Measurements from ENCODE around the gene IFT57. TPM values are rescaled to one million over a fixed set of nuclear protein-coding genes. Genes with fewer than 3 reads are reported as not detected.

IFT57 gene
- total and polyA plus RNA-seq, 9 of the 15 experiments (the other 6 are each of a cell fraction or from before 2014, with no cell fraction given): 1.5 to 20.1 (median 9.9) TPM

- Histone ChIP-seq H3K4me3 (no peak overlapping the region), H3K79me2 (ENCODE audit: control insufficient read depth, insufficient read depth, low read length) (no peaks in the 10 kb centered on the region), H3K36me3 (ENCODE audit: control insufficient read depth, insufficient read depth, low read length) (no peaks in the 10 kb centered on the region), H3K9me3 (replicated peaks; ENCODE audit: control insufficient read depth, insufficient read depth, low read depth, low read length) (no peaks in the 10 kb centered on the region), H2AFZ (ENCODE audit: low read depth, low read length) (no peak overlapping the region), H3K4me1 (replicated peaks in 1 of 2; ENCODE audit: control insufficient read depth in 2 of 2, insufficient read depth in 2 of 2, low read length in 2 of 2) (no peaks in the 10 kb centered on the region), H4K20me1 (replicated peaks; ENCODE audit: control insufficient read depth, insufficient read depth, low read length) (no peaks in the 10 kb centered on the region), H3K9ac (ENCODE audit: insufficient read depth in 1 of 2, low read depth in 2 of 2, low read length in 2 of 2) (no peak overlapping the region), H3K9me1 (ENCODE audit: control insufficient read depth, insufficient read depth, low read length) (no peaks in the 10 kb centered on the region), H3K27me3 (ENCODE audit: control insufficient read depth in 2 of 2, insufficient read depth in 2 of 2, low read length in 2 of 2) (no peaks in the 10 kb centered on the region), H3K27ac (ENCODE audit: extremely low read depth, low read depth, low read length) (no peak overlapping the region), H3K4me2 (ENCODE audit: insufficient read depth, low read length) (no peak overlapping the region)
- in situ Hi-C loops (cut with MboI) (no loop called here), intact Hi-C loops (cut with micrococcal nuclease) (no loop called here)
- WGBS (ENCODE audit: insufficient coverage, low coverage, missing lambda C conversion rate): 77% methylated on average over 1 of the region's 1 CpG
- TF ChIP-seq TSC22D4 (tag; IDR thresholded peaks at IDR 0.05): no peak
- no peak for TF ChIP-seq HMG20B (CRISPR knock-in tag; IDR thresholded peaks at IDR 0.05)
- no peak for TF ChIP-seq FOXM1 (IDR thresholded peaks at IDR 0.05; ENCODE audit: low read depth)
- no peak for TF ChIP-seq FOXM1 (CRISPR knock-in tag; IDR thresholded peaks at IDR 0.05; ENCODE audit: low read depth)
- TF ChIP-seq SNAPC5 (CRISPR knock-in tag; IDR thresholded peaks at IDR 0.05): no peak
- no peak for TF ChIP-seq PHTF2 (CRISPR knock-in tag; IDR thresholded peaks at IDR 0.05)
- TF ChIP-seq BRF2 (IDR thresholded peaks at IDR 0.05; ENCODE audit: borderline replicate concordance, insufficient read depth, insufficient read length): no peak
- TF ChIP-seq ZNF583 (CRISPR knock-in tag; IDR thresholded peaks at IDR 0.05): no peak
- TF ChIP-seq NCOA6 (IDR thresholded peaks at IDR 0.05): no peak
- no peak for TF ChIP-seq ZBTB5 (IDR thresholded peaks at IDR 0.05)
- TF ChIP-seq KAT8 (IDR thresholded peaks at IDR 0.05; ENCODE audit: low read depth): no peak
- TF ChIP-seq ZNF512 (tag; IDR thresholded peaks at IDR 0.05): no peak
- TF ChIP-seq ZFP91 (CRISPR knock-in tag; IDR thresholded peaks at IDR 0.05): no peak
- DNase-seq (ENCODE audit: extremely low read depth in 1 of 4, low spot score in 3 of 4) (no peak), FAIRE-seq (no peak), ATAC-seq (no peak)
- ChIA-PET CTCF (ENCODE audit: low intra/inter-chr PET ratio) (no interaction called here), POLR2A (no interaction called here)
- BruUV-seq (replicated peaks): no TSS peak
Observed at GRCh38 chr3:108208831-108209230, 13.4 kb downstream of the IFT57 start.
